Measurements from ENCODE around the gene SLC31A1. TPM values are rescaled to one million over a fixed set of nuclear protein-coding genes. Genes with fewer than 3 reads are reported as not detected.

The SLC31A1 gene
- total and polyA plus RNA-seq, 2 of the 8 experiments (the other 6 are each of a cell fraction or from before 2014, with no cell fraction given): 23.9 to 40.8 TPM

GRCh38 chr9:113185271-113185670, 36.1 kb upstream of the SLC31A1 start (continued):
- TF ChIP-seq TAF1 (IDR thresholded peaks at IDR 0.05; ENCODE audit: low read depth, low read length) (no peak), EP300 (IDR thresholded peaks at IDR 0.05; ENCODE audit: borderline replicate concordance in 1 of 2, low read depth in 2 of 2, low read length in 2 of 2) (no peak), GTF2F1 (IDR thresholded peaks at IDR 0.05; ENCODE audit: borderline replicate concordance, low read depth, low read length) (no peak), CHD2 (IDR thresholded peaks at IDR 0.05; ENCODE audit: low read length) (no peak), CTBP2 (IDR thresholded peaks at IDR 0.05; ENCODE audit: borderline replicate concordance, insufficient read depth, insufficient read length, low read length) (no peak), BCL11A (IDR thresholded peaks at IDR 0.05; ENCODE audit: low read depth in 2 of 2, low read length in 2 of 2) (no peak)
